WTC11 (cell line): ENCODE data around the gene WDFY3. TPM values are rescaled to one million over a fixed set of nuclear protein-coding genes. Genes with fewer than 3 reads are reported as not detected.

Experiments
- ATAC-seq: fragments of 200-7000 bp; cut with Tn5 transposase; 2 replicates; pipeline ENCODE4 v1.10.0; 2021; ENCODE audit warnings: mild to moderate bottlenecking, moderate library complexity
- CTCF ChIA-PET: fragments of 300-600 bp; sonication (Branson Sonifier 250); formaldehyde crosslinking; loops from one replicate; lab custom pipeline; 2021; ENCODE audit warnings: antibody characterized with exemption; lab: Charles Lee
- POLR2A ChIA-PET: fragments of 350-600 bp; sonication (Branson Sonifier 250); formaldehyde crosslinking; loops from one replicate; lab custom pipeline; 2021; ENCODE audit warnings: antibody characterized with exemption; lab: Charles Lee
- DNase-seq: peaks from one replicate; pipeline ENCODE4 v3.0.0; 2021; ENCODE audit warnings: low spot score
- H3K27ac Mint-ChIP-seq: 2 replicates; pipeline ENCODE4 v1.8.0; 2021; ENCODE audit warnings: mixed read lengths
- H3K27me3 Mint-ChIP-seq: 2 replicates; pipeline ENCODE4 v1.8.0; 2021; ENCODE audit warnings: low read depth, mild to moderate bottlenecking, moderate library complexity, mixed read lengths
- H3K36me3 Mint-ChIP-seq: 2 replicates; pipeline ENCODE4 v1.8.0; 2021; ENCODE audit warnings: mixed read lengths
- H3K4me1 Mint-ChIP-seq: 2 replicates; pipeline ENCODE4 v1.8.0; 2022; ENCODE audit warnings: mixed read lengths
- H3K4me3 Mint-ChIP-seq: 2 replicates; pipeline ENCODE4 v1.8.0; 2021; ENCODE audit warnings: mild to moderate bottlenecking, moderate library complexity, mixed read lengths
- H3K9me3 Mint-ChIP-seq: 2 replicates; pipeline ENCODE4 v1.8.0; 2021; ENCODE audit warnings: mixed read lengths
- ATF6 ChIP-seq: sonication (generic); formaldehyde crosslinking; IDR thresholded peaks from 2 replicates; pipeline ENCODE4 v1.8.1; 2023; ENCODE audit warnings: mild to moderate bottlenecking, missing genetic modification reagents
- CDX4 ChIP-seq: fragments of 250-450 bp; sonication (Bioruptor Pico); IDR thresholded peaks from 2 replicates; pipeline ENCODE4 v1.9.0; 2021; ENCODE audit warnings: moderate library complexity, mild to moderate bottlenecking, inconsistent platforms, borderline replicate concordance
- CREB1 ChIP-seq: sonication (generic); formaldehyde crosslinking; IDR thresholded peaks from 2 replicates; pipeline ENCODE4 v1.8.0; 2023; ENCODE audit warnings: mild to moderate bottlenecking, missing genetic modification reagents
- CTCF ChIP-seq: fragments of 200-600 bp; IDR thresholded peaks from 2 replicates; pipeline ENCODE4 v1.8.0; 2022; ENCODE audit warnings: antibody characterized with exemption
- ELF4 ChIP-seq: sonication (generic); formaldehyde crosslinking; IDR thresholded peaks from 2 replicates; pipeline ENCODE4 v1.8.1; 2022; ENCODE audit warnings: low read depth, mild to moderate bottlenecking, moderate library complexity, missing genetic modification reagents
- FOXP1 ChIP-seq: sonication (generic); formaldehyde crosslinking; IDR thresholded peaks from 2 replicates; pipeline ENCODE4 v1.8.0; 2022; ENCODE audit warnings: missing genetic modification reagents, mild to moderate bottlenecking, moderate library complexity, borderline replicate concordance
- HMGXB4 ChIP-seq: sonication (generic); formaldehyde crosslinking; IDR thresholded peaks from 2 replicates; pipeline ENCODE4 v1.8.1; 2023; ENCODE audit warnings: mild to moderate bottlenecking, moderate library complexity, missing genetic modification reagents
- RELA ChIP-seq: sonication (generic); formaldehyde crosslinking; IDR thresholded peaks from 2 replicates; pipeline ENCODE4 v1.8.1; 2022; ENCODE audit warnings: missing genetic modification reagents, mild to moderate bottlenecking, borderline replicate concordance
- SMAD3 ChIP-seq: sonication (generic); formaldehyde crosslinking; IDR thresholded peaks from 2 replicates; pipeline ENCODE4 v1.8.0; 2022; ENCODE audit warnings: missing genetic modification reagents, mild to moderate bottlenecking, borderline replicate concordance
- SP1 ChIP-seq: sonication (generic); formaldehyde crosslinking; conservative IDR thresholded peaks from 2 replicates; pipeline ENCODE4 v1.8.1; 2022; ENCODE audit warnings: missing genetic modification reagents
- USF2 ChIP-seq: sonication (generic); formaldehyde crosslinking; IDR thresholded peaks from 2 replicates; pipeline ENCODE4 v1.8.1; 2023; ENCODE audit warnings: mild to moderate bottlenecking, missing genetic modification reagents, moderate library complexity
- ZNF219 ChIP-seq: sonication (generic); formaldehyde crosslinking; IDR thresholded peaks from 2 replicates; pipeline ENCODE4 v1.8.0; 2023; ENCODE audit warnings: missing genetic modification reagents, mild to moderate bottlenecking, borderline replicate concordance
- ZNF232 ChIP-seq: sonication (generic); formaldehyde crosslinking; IDR thresholded peaks from 2 replicates; pipeline ENCODE4 v1.8.0; 2022; ENCODE audit warnings: mild to moderate bottlenecking, missing genetic modification reagents
- ZNF263 ChIP-seq: sonication (generic); formaldehyde crosslinking; IDR thresholded peaks from 2 replicates; pipeline ENCODE4 v1.8.1; 2022; ENCODE audit warnings: low read depth, mild to moderate bottlenecking, moderate library complexity, missing genetic modification reagents
- ZNF416 ChIP-seq: fragments of 250-450 bp; sonication (Bioruptor Pico); IDR thresholded peaks from 2 replicates; pipeline ENCODE4 v1.9.0; 2021; ENCODE audit warnings: mild to moderate bottlenecking, inconsistent platforms
- ZNF423 ChIP-seq: fragments of 250-450 bp; sonication (Bioruptor Pico); IDR thresholded peaks from 2 replicates; pipeline ENCODE4 v2.1.2; 2022; ENCODE audit warnings: mild to moderate bottlenecking, moderate library complexity
- ZNF425 ChIP-seq: fragments of 250-450 bp; sonication (Bioruptor Pico); conservative IDR thresholded peaks from 2 replicates; pipeline ENCODE4 v1.9.0; 2021; ENCODE audit warnings: mild to moderate bottlenecking
- ZNF671 ChIP-seq: fragments of 250-450 bp; sonication (Bioruptor Pico); IDR thresholded peaks from 2 replicates; pipeline ENCODE4 v1.8.0; 2021; ENCODE audit warnings: mild to moderate bottlenecking
- total RNA-seq: library from RNA; stranded (reverse); gene quantifications from 3 replicates; pipeline ENCODE4 v1.2.3, GENCODE V29; 2021

The WDFY3 gene
- total RNA-seq, 1 experiment from 2014 or later = 77.2 TPM

- no peaks in the 10 kb centered on the region for H3K27me3 Mint-ChIP-seq
- ATAC-seq (no peak), DNase-seq (no peak)
- ChIA-PET CTCF (no interaction called here), POLR2A (no interaction called here)
- no peak overlapping the region for H3K4me3 Mint-ChIP-seq
- no peak for TF ChIP-seq FOXP1 (CRISPR knock-in tag)
- no peak for TF ChIP-seq ZNF671 (CRISPR knock-in tag)
- TF ChIP-seq SMAD3 (CRISPR knock-in tag) = no peak
- TF ChIP-seq ATF6 (CRISPR knock-in tag) = no peak
- no peak for TF ChIP-seq SP1 (CRISPR knock-in tag)
- no peak for TF ChIP-seq ZNF416 (CRISPR knock-in tag)
- TF ChIP-seq ZNF263 (CRISPR knock-in tag) = no peak
- TF ChIP-seq USF2 (CRISPR knock-in tag) = no peak
- no peak for TF ChIP-seq CDX4 (CRISPR knock-in tag)
- TF ChIP-seq ZNF425 (CRISPR knock-in tag) = no peak
- no peak for TF ChIP-seq ZNF423
- TF ChIP-seq ZNF219 (CRISPR knock-in tag) = no peak
- no peak for TF ChIP-seq CREB1
- TF ChIP-seq HMGXB4 (CRISPR knock-in tag) = no peak
- no peak for TF ChIP-seq RELA (CRISPR knock-in tag)
- TF ChIP-seq ZNF232 = no peak
- TF ChIP-seq CTCF = no peak
- no peaks in the 10 kb centered on the region for H3K9me3 Mint-ChIP-seq
- H3K27ac Mint-ChIP-seq = no peak overlapping the region
- peaks cover 43% of the 10 kb centered on the region for H3K36me3 Mint-ChIP-seq
- H3K4me1 Mint-ChIP-seq = peaks cover 15% of the 10 kb centered on the region
These were observed 281.4 kb downstream of the WDFY3 start for GRCh38 chr4:84685105-84685504.

GRCh38 chr4:84684361-84684760 is 282.1 kb downstream of the WDFY3 start:
- Mint-ChIP-seq H3K4me3 (no peak overlapping the region), H3K9me3 (no peaks in the 10 kb centered on the region), H3K4me1 (peaks cover 15% of the 10 kb centered on the region), H3K27ac (no peak overlapping the region), H3K36me3 (peaks cover 45% of the 10 kb centered on the region), H3K27me3 (no peaks in the 10 kb centered on the region)
- POLR2A ChIA-PET = no interaction called here
- CTCF ChIA-PET = no interaction called here
- ATAC-seq (no peak), DNase-seq (no peak)
- TF ChIP-seq CTCF (no peak), FOXP1 (CRISPR knock-in tag) (no peak), HMGXB4 (CRISPR knock-in tag) (no peak), ZNF425 (CRISPR knock-in tag) (no peak), SMAD3 (CRISPR knock-in tag) (no peak), ELF4 (CRISPR knock-in tag) (no peak), SP1 (CRISPR knock-in tag) (no peak)
